Stimulated activated CD4-positive, alpha-beta T cell treated with anti-CD3 and anti-CD28 coated beads, Interleukin-12 subunit alpha, Interleukin-12 subunit beta, amount 100 ng/mL, for 4 hours (primary cell): ENCODE data around the gene PLPPR4.
"Not testable (repeated sequence)": the region's sequence is repeated elsewhere in the genome, so short reads cannot be mapped to it uniquely, and the experiment has no call there.

Experiments
- DNase-seq: peaks from one replicate; pipeline ENCODE4 v3.0.0-alpha.2; 2020

PLPPR4 gene

GRCh38 chr1:99269321-99269720, 5.0 kb downstream of the PLPPR4 start:
- DNase-seq = no peak

DNA sequence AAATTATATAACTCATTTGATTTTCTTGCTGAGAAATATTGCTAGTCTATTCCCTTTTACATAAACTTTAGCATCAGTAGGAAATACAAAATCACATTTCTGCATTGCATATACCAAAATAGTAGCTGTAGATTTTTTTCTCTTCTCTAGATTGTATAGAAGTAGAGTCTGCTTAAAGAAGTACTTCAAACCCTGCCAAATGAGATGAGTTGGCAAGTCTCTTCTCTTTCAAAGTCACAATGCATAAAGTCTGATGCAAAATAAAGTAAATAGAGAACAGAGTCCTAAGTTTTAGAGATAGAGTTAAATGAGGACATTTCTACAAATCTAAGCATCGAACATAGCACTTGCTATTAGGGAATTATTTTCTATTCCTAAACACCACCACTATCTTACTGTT, 6.4 kb downstream of the PLPPR4 start:
- DNase-seq = no peak

- no peak for DNase-seq
These were observed 7.0 kb downstream of the PLPPR4 start for GRCh38 chr1:99271249-99271648.

GRCh38 chr1:99277066-99277465, 12.8 kb downstream of the PLPPR4 start:
- DNase-seq = no peak

- DNase-seq = no peak
These were observed 15.2 kb downstream of the PLPPR4 start for GRCh38 chr1:99279525-99279924.

DNA sequence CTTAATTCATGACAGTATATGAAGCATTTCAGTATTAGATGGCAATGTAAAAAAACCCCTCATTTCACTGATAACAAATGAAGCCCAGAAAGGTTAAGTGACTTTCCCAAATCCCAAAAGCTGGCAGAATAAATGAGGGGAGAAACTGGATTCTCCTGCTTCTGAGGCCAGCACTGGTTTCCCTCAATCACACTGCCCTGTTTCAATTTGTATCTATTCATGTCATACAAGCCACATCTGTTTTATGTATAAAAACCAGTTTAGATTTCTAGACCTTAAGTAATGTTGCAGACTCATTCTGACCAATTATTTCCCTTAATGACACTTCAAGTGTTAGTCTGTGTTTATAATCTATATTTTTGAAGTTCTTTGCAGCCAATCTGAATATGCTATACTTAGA, 16.8 kb downstream of the PLPPR4 start:
- DNase-seq = no peak

DNA sequence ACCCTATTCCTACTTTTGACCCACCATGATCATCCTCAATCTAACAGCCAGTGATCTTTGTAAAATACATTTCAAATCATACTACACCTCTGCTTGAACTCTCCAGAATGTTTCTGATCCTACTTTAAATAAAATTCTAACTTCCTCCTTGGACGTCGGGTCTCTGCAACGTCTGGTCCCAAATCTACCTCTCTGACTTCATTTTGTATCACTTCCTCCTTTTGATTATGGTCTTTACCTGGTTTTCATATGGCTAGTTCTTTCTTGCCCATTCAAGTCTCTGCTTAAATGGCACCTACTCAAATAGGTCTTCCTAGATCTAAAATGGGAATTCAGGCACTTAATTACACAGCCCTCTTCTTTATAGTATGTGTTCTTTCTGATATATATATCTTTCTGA, 18.2 kb downstream of the PLPPR4 start:
- DNase-seq = no peak

- DNase-seq = not testable (repeated sequence)
These were observed 19.2 kb downstream of the PLPPR4 start for GRCh38 chr1:99283521-99283920.

GRCh38 chr1:99292886-99293285, 28.6 kb downstream of the PLPPR4 start:
- no peak for DNase-seq

DNA sequence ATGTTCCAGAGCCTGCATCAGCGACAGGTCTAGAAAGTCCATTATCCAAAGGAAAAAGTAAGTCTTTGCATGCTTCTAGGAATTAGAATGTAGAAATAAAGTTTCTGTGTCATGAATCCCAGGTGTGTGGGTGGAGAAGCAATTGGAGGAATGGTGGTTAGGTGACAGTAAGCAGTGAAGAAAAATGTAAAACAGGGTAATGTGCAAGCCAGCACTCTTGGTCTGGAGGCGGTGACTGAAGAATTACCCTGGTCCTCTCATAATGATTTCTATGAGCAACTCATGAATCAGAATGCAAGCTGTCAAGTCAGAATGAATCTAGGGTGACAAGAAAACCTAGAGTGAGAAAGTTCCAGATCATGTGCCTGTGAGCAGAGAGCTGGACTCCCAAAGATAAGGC, 33.6 kb downstream of the PLPPR4 start:
- no peak for DNase-seq

- DNase-seq = no peak
These were observed 40.5 kb downstream of the PLPPR4 start for GRCh38 chr1:99304725-99305282.

GRCh38 chr1:99305626-99306025, 41.3 kb downstream of the PLPPR4 start:
- no peak for DNase-seq

GRCh38 chr1:99306056-99306455, 41.8 kb downstream of the PLPPR4 start:
- DNase-seq = no peak

DNA sequence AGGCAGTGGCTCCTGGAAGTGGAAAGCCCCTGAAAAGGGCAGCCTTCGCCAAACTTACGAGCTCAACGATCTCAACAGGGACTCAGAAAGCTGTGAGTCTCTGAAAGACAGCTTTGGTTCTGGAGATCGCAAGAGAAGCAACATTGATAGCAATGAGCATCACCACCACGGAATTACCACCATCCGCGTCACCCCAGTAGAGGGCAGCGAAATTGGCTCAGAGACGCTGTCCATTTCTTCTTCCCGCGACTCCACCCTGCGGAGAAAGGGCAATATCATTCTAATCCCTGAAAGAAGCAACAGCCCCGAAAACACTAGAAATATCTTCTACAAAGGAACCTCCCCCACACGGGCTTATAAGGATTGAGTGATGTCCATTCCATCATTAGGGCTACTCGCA, 42.4 kb downstream of the PLPPR4 start:
- no peak for DNase-seq

DNA sequence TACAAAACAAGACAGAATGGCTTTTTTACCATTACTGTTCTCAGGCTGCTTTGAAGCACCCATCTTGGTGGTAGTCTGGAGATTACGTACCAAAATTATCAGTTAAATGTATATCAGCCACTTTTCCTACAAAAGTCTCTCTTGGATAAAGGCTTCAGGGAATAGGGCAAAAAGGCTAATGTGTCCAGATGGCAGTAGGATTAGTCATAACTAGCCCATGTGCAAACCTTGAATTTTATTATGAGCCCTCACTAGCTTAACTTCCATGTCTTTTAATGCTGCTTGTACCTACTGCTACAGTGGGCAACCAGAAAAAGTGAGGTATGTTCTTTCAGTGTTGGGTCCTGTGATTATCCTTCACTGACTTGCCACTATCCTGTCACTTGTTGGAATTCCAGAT, 51.0 kb downstream of the PLPPR4 start:
- DNase-seq = no peak

GRCh38 chr1:99326215-99326949, 62.1 kb downstream of the PLPPR4 start:
- DNase-seq = no peak

DNA sequence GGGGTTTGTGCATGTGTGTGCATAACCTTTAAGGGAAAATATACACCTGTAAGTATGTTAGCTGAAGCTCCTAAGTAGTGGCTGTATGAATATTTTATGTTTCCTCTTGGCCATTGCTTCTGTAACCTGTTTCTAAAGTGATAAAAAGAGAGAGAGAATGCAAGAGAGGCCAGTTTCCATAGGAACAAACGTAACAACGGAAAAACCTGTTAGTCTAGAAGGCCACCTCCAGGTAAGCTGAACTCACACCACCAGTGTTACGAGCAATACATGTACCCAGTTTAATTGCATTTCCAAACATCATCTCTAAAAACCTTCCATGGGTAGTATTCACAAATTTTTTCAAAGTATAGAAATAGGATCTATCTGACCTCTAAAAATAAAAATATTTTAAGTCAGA, 63.1 kb downstream of the PLPPR4 start:
- DNase-seq = no peak

GRCh38 chr1:99328171-99328570, 63.9 kb downstream of the PLPPR4 start:
- no peak for DNase-seq

GRCh38 chr1:99331083-99331482, 66.8 kb downstream of the PLPPR4 start:
- no peak for DNase-seq

- DNase-seq = no peak
These were observed 67.3 kb downstream of the PLPPR4 start for GRCh38 chr1:99331636-99332035.

- DNase-seq = no peak
These were observed 68.3 kb downstream of the PLPPR4 start for GRCh38 chr1:99332561-99332960.

GRCh38 chr1:99334991-99335390, 70.7 kb downstream of the PLPPR4 start:
- DNase-seq = no peak

DNA sequence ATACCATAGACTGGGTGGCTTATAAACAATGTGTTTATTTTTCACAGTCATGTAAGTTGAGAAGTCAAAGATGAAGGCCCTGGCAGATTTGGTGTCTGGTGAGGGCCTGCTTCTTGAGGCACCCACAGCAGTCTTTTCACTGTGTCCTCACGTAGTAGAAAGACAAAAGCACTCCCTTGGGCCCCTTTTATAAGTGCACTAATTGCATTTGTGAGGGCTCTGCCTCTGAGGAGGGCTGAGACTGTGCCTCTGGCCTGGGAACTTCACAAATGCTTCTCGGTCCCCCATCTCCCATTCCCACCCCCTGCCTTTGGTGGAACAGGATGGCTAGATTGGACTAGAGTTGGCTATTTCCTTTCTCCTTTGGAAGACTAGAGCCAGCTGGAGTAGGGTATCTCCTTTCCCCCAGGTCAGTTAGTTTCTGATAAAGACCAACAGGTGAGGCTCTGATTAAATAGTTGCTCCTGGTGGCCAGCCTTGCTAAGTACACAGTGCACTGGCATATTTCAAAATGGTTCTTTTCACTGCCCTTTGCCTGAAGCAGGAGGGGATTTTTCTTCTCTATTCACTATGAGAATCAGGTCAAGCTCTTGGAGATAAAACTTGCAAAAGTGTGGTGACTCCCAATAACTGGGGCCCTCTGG, 82.9 kb downstream of the PLPPR4 start:
- no peak for DNase-seq

DNA sequence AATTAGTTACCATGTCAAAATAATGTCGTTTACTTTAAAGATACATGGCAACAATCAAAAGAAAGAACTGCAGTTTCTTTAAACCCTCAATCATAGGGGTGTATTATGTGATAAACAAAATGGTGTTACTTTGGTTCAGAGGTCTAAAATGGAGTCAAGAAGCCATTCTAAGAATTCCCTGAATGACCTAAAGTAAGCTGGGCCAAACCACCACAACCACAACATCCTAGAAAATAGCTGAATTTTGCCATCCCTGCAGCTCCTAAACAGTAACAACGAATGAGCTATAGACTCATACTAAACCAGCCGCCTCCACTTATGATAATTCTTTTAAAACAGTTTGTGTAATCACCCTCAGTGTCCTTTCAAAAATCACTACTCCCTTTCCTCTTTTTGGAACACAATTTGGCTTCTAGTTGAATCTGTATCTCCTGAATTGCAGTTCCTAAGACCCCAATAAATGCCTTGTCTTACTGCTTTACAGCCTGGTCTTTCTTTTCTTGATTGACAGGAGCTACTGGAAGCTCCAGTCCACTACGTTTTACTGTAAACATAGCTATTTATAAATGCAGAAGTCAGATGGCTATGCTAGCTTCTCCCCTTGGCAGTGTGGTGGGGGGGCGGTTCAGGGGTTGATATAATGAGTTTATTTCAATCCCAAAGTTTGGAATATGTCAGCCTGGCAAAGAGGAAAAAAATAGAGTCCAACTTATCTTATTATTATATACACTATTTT, 84.3 kb downstream of the PLPPR4 start:
- DNase-seq = no peak
